Osteocyte (in vitro differentiated cells): ENCODE measurements around the gene LRRC4C. TPM values are rescaled to one million over a fixed set of nuclear protein-coding genes. Genes with fewer than 3 reads are reported as not detected.
"Not testable (repeated sequence)": the region's sequence is repeated elsewhere in the genome, so short reads cannot be mapped to it uniquely, and the experiment has no call there.

Experiments used
- DNase-seq: peaks from one replicate; pipeline ENCODE4 v3.0.0; 2021; ENCODE audit warnings: mixed read lengths; ENCODE audit not compliant: unreplicated experiment; ENCODE audit errors: extremely low spot score
- H3K27ac Mint-ChIP-seq: one replicate; pipeline ENCODE4 v1.8.0; 2021; ENCODE audit warnings: mild to moderate bottlenecking, mixed read lengths; ENCODE audit not compliant: unreplicated experiment
- H3K27me3 Mint-ChIP-seq: one replicate; pipeline ENCODE4 v1.8.0; 2021; ENCODE audit warnings: mixed read lengths; ENCODE audit not compliant: unreplicated experiment
- H3K36me3 Mint-ChIP-seq: one replicate; pipeline ENCODE4 v1.8.0; 2021; ENCODE audit warnings: mixed read lengths; ENCODE audit not compliant: unreplicated experiment
- H3K4me1 Mint-ChIP-seq: one replicate; pipeline ENCODE4 v1.8.0; 2021; ENCODE audit warnings: mixed read lengths; ENCODE audit not compliant: unreplicated experiment
- H3K4me3 Mint-ChIP-seq: one replicate; pipeline ENCODE4 v1.8.0; 2021; ENCODE audit warnings: mild to moderate bottlenecking, moderate library complexity, mixed read lengths; ENCODE audit not compliant: unreplicated experiment
- H3K9me3 Mint-ChIP-seq: one replicate; pipeline ENCODE4 v1.8.0; 2021; ENCODE audit warnings: mixed read lengths; ENCODE audit not compliant: unreplicated experiment
- total RNA-seq: library from RNA; stranded (reverse); gene quantifications from 2 replicates; pipeline ENCODE4 v1.2.1, GENCODE V29; 2021
- TF ChIP-seq, protein P1 (sequence below): fragments of 200-600 bp; sonication (generic); IDR thresholded peaks from 2 replicates; pipeline ENCODE4 v1.5.0; 2021; ENCODE audit warnings: antibody characterized with exemption, mild to moderate bottlenecking, moderate library complexity

LRRC4C gene
- total RNA-seq, 1 donor from 2014 or later, result 0.16 TPM

DNA sequence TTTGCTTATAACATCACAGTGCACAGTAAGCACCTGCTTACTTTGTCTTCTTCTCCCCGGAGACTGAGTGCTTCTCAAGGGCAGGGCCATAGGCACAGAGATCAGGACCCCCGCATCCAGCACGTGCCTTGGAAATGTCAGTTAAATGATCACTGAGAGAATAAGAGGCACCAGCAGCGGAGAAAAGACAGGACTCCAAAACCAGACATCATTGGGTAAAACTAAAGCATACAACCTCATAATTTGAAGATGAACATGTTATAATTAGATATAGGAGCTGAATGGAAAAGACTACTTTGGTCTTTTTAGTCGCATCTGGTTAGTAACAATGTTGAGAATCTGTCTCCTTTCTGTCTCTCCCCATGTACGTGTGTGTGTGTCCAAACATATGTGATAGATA is 1279.9 kb downstream of the LRRC4C start:
- H3K9me3 Mint-ChIP-seq, result peaks cover 26% of the 10 kb centered on the region
- no peaks in the 10 kb centered on the region for H3K4me1 Mint-ChIP-seq
- no peak overlapping the region for H3K27ac Mint-ChIP-seq
- TF ChIP-seq, protein P1, sequence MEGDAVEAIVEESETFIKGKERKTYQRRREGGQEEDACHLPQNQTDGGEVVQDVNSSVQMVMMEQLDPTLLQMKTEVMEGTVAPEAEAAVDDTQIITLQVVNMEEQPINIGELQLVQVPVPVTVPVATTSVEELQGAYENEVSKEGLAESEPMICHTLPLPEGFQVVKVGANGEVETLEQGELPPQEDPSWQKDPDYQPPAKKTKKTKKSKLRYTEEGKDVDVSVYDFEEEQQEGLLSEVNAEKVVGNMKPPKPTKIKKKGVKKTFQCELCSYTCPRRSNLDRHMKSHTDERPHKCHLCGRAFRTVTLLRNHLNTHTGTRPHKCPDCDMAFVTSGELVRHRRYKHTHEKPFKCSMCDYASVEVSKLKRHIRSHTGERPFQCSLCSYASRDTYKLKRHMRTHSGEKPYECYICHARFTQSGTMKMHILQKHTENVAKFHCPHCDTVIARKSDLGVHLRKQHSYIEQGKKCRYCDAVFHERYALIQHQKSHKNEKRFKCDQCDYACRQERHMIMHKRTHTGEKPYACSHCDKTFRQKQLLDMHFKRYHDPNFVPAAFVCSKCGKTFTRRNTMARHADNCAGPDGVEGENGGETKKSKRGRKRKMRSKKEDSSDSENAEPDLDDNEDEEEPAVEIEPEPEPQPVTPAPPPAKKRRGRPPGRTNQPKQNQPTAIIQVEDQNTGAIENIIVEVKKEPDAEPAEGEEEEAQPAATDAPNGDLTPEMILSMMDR, result no peak
- no peak for DNase-seq
- H3K36me3 Mint-ChIP-seq, result no peaks in the 10 kb centered on the region
- H3K4me3 Mint-ChIP-seq, result no peak overlapping the region
- no peaks in the 10 kb centered on the region for H3K27me3 Mint-ChIP-seq

DNA sequence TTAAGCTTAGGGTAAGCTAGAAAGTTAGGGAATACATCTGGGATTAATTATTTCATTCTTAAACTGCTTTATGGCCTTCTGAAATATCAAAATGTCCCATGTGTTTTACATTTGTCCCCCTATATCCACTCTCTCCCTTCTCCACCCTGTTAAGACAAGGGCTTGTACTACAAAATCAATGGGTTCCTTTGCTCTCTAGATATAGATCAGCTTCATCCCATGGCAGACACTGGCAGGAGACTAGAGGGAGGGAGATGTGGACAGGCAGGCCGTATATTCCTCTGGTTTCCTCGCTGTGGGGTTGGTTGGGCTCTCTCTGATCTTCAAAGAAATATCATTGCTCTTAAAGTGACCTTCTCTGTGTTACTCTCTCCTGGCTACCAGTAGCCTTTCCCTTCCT is 1281.0 kb downstream of the LRRC4C start:
- no peaks in the 10 kb centered on the region for H3K36me3 Mint-ChIP-seq
- TF ChIP-seq, protein P1, result no peak
- H3K27ac Mint-ChIP-seq, result no peak overlapping the region
- H3K27me3 Mint-ChIP-seq, result no peaks in the 10 kb centered on the region
- peaks cover 26% of the 10 kb centered on the region for H3K9me3 Mint-ChIP-seq
- H3K4me3 Mint-ChIP-seq, result no peak overlapping the region
- no peak for DNase-seq
- H3K4me1 Mint-ChIP-seq, result no peaks in the 10 kb centered on the region

DNA sequence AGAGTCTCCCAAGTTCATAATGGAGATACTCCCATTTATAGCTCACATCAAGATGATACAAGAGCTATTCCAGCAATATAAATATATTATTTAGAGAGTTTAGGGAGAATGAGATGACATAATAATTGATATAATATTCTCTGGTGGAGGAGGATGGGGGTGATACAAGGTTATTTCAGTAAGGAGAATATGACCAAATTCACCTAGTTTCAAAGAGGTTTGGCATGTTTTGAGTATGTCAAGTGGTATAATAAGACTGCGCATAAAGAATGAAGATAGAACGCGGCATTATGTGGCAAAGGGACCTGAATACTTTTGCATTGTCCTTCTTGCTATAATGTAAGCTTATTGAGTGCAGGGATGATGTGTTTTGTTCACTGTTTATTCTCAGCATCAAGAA is 1283.5 kb downstream of the LRRC4C start:
- Mint-ChIP-seq H3K4me1 (no peaks in the 10 kb centered on the region), H3K27me3 (no peaks in the 10 kb centered on the region), H3K36me3 (no peaks in the 10 kb centered on the region), H3K27ac (no peak overlapping the region), H3K4me3 (no peak overlapping the region), H3K9me3 (peaks cover 26% of the 10 kb centered on the region)
- no peak for DNase-seq
- TF ChIP-seq, protein P1, result no peak

DNA sequence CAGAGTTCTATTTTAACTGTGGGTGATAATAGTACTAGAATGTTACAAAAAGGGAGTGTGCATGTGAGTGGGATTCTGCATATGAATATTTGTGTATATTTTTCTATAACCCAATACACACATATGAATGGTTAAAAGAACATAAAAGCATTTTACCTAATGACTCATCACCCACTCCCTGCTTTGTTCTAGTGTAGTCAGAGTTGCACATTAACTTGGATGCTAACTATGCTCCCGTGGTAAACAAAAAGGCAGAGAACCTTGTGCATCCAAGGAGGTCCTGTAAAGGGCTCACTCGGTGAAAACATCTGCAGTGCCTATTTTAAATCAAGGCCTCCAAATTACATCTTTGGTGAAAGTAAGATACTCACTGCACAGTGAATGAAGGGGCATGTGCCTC is 1289.4 kb downstream of the LRRC4C start:
- Mint-ChIP-seq H3K9me3 (peaks cover 18% of the 10 kb centered on the region), H3K27ac (no peak overlapping the region), H3K4me1 (no peaks in the 10 kb centered on the region), H3K36me3 (no peaks in the 10 kb centered on the region), H3K27me3 (no peaks in the 10 kb centered on the region), H3K4me3 (no peak overlapping the region)
- DNase-seq, result no peak
- TF ChIP-seq, protein P1, result no peak

DNA sequence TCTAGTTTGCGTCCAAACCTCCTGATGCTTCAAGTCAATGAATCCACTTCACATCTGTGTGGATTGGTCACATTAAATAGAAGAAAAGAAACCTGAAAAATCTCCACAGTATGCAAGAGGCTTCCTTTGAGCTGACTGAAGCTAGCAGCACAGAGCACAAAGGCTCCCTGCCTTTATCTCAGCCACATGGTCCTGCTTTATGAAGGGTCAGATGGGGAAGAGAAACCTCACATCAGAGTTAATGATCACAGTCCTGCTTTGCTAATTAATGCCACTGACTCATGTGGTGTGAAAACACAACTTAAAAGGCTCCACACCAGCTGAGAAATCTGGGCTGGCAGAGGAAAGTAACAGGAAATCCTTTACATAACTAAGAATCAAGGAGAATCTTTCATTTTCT is 1291.0 kb downstream of the LRRC4C start:
- Mint-ChIP-seq H3K4me3 (no peak overlapping the region), H3K36me3 (no peaks in the 10 kb centered on the region), H3K4me1 (no peaks in the 10 kb centered on the region), H3K27ac (no peak overlapping the region), H3K27me3 (no peaks in the 10 kb centered on the region), H3K9me3 (peaks cover 23% of the 10 kb centered on the region)
- DNase-seq, result no peak
- TF ChIP-seq, protein P1, result no peak

DNA sequence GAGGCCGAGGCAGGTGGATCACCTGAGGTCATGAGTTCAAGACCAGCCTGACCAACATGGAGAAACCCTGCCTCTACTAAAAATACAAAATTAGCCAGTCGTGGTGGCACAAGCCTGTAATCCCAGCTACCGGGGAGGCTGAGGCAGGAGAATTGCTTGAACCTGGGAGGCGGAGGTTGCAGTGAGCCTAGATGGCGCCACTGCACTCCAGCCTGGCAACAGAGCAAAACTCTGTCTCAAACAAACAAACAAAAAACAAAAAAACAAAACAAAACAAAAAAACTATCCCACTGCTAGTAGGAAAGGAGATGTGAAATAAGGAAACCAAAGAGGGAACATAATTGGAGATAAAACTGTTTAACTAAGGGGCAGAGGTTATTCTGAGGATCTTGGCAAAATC is 1291.6 kb downstream of the LRRC4C start:
- H3K9me3 Mint-ChIP-seq, result peaks cover 23% of the 10 kb centered on the region
- DNase-seq, H3K27ac Mint-ChIP-seq, H3K4me1 Mint-ChIP-seq, H3K36me3 Mint-ChIP-seq, H3K27me3 Mint-ChIP-seq, H3K4me3 Mint-ChIP-seq: not testable (repeated sequence)
